Lung (tissue), 12 donors: ENCODE results near the gene DUSP7. TPM values are rescaled to one million over a fixed set of nuclear protein-coding genes. Genes with fewer than 3 reads are reported as not detected.

Experiments
- ATAC-seq: fragments of 200-7000 bp; cut with Tn5 transposase; one replicate; pipeline ENCODE4 v1.9.1; 2020; ENCODE audit warnings: moderate number of reproducible peaks; ENCODE audit not compliant: insufficient read depth, low FRiP score
- DNase-seq, 3 donors: peaks; one replicate each; pipeline ENCODE4 v3.0.0-alpha.2; 2013 to 2017
- H3K27ac ChIP-seq, 2 donors: one replicate each; pipeline ENCODE4 v1.5.1; 2013; ENCODE audit warnings: mild to moderate bottlenecking in 2 of 2, moderate library complexity in 2 of 2, control low read depth in 1 of 2, inconsistent platforms in 1 of 2, low read depth in 1 of 2, low read length in 1 of 2
- H3K27me3 ChIP-seq, 3 donors: one replicate each; pipeline ENCODE4 v1.5.1; 2013; ENCODE audit warnings: low read length in 2 of 3; ENCODE audit not compliant: control insufficient read depth in 3 of 3, insufficient read depth in 3 of 3
- H3K36me3 ChIP-seq, 4 donors: one replicate each; pipeline ENCODE4 v1.5.1; 2013; ENCODE audit warnings: low read length in 4 of 4, mild to moderate bottlenecking in 1 of 4, moderate library complexity in 1 of 4; ENCODE audit not compliant: control insufficient read depth in 4 of 4, insufficient read depth in 4 of 4
- H3K4me1 ChIP-seq, 5 donors: one replicate each; pipeline ENCODE4 v1.5.1; 2013; ENCODE audit warnings: low read length in 5 of 5, mild to moderate bottlenecking in 2 of 5, moderate library complexity in 1 of 5; ENCODE audit not compliant: control insufficient read depth in 5 of 5, insufficient read depth in 5 of 5
- H3K4me3 ChIP-seq: one replicate; pipeline ENCODE4 v1.5.1; 2013; ENCODE audit warnings: mild to moderate bottlenecking, control low read depth, moderate library complexity
- H3K9ac ChIP-seq, 2 donors: one replicate each; pipeline ENCODE4 v1.5.1; 2013; ENCODE audit warnings: low read length in 2 of 2, control low read depth in 1 of 2; ENCODE audit not compliant: insufficient read depth in 1 of 2
- H3K9me3 ChIP-seq, 4 donors: one replicate each; pipeline ENCODE4 v1.5.1; 2013; ENCODE audit warnings: low read length in 3 of 4, mild to moderate bottlenecking in 1 of 4, moderate library complexity in 1 of 4; ENCODE audit not compliant: control insufficient read depth in 4 of 4, insufficient read depth in 3 of 4
- WGBS, 2 donors: extraction: QIAGEN DNeasy Blood & Tissue Kit; methylation state at CpG; one replicate each; pipeline ENCODE4 v1.1.7; 2013; 5-methylcytosine and 5-hydroxymethylcytosine counted together
- polyA plus RNA-seq, 2 donors: library from polyadenylated mRNA; stranded (reverse); fragments of 200-250 nt; gene quantifications; one replicate each; pipeline ENCODE4 v1.2.1, GENCODE V29; 2013
- total RNA-seq, 2 donors: library from RNA; depleted of rRNA in 1 of 2; stranded (reverse); fragments of >200 nt in 1 of 2; gene quantifications; one replicate each; pipeline ENCODE4 v1.2.1, GENCODE V29; 2014 to 2021
- TF ChIP-seq, protein P1 (sequence below): IDR thresholded peaks from 2 replicates; pipeline ENCODE4 v1.5.1; 2012; ENCODE audit warnings: mild to moderate bottlenecking; ENCODE audit errors: control extremely low read depth, extremely low read depth
- donor health status: control.
- donor health status: control.
- donor health status: Bipolar disorder and iron deficiency.
- donor health status: healthy.
- donor health status: DM: yes; HTN: yes; CAD: no.

The DUSP7 gene
- total and polyA plus RNA-seq, 4 donors, result 10.2 to 36.2 (median 20.9) TPM

- ATAC-seq (no peak), DNase-seq (no peak)
- no peaks in the 10 kb centered on the region for H3K36me3 ChIP-seq
- no peaks in the 10 kb centered on the region for H3K27me3 ChIP-seq
- H3K9ac ChIP-seq, result no peak overlapping the region
- TF ChIP-seq, protein P1, sequence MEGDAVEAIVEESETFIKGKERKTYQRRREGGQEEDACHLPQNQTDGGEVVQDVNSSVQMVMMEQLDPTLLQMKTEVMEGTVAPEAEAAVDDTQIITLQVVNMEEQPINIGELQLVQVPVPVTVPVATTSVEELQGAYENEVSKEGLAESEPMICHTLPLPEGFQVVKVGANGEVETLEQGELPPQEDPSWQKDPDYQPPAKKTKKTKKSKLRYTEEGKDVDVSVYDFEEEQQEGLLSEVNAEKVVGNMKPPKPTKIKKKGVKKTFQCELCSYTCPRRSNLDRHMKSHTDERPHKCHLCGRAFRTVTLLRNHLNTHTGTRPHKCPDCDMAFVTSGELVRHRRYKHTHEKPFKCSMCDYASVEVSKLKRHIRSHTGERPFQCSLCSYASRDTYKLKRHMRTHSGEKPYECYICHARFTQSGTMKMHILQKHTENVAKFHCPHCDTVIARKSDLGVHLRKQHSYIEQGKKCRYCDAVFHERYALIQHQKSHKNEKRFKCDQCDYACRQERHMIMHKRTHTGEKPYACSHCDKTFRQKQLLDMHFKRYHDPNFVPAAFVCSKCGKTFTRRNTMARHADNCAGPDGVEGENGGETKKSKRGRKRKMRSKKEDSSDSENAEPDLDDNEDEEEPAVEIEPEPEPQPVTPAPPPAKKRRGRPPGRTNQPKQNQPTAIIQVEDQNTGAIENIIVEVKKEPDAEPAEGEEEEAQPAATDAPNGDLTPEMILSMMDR, result no peak
- 71 to 87% methylated on average over 5 of the region's 5 CpGs for WGBS, 2 donors
- peak overlapping the region in 1 of 2 donors; percentile 9 for H3K27ac ChIP-seq
- no peak overlapping the region for H3K4me3 ChIP-seq
- H3K9me3 ChIP-seq, result no peaks in the 10 kb centered on the region
- peaks cover 0 to 19% (median 8%) of the 10 kb centered on the region in 5 donors for H3K4me1 ChIP-seq
Observed at GRCh38 chr3:52072020-52072419, 15.6 kb upstream of the DUSP7 start.

GRCh38 chr3:52070724-52071621 is 14.6 kb upstream of the DUSP7 start:
- WGBS, 2 donors, result 32 to 40% methylated on average over 22 of the region's 22 CpGs
- Histone ChIP-seq H3K9ac (no peak overlapping the region), H3K36me3 (no peaks in the 10 kb centered on the region), H3K27ac (peak overlapping the region; percentile 76 to 87), H3K4me3 (no peak overlapping the region), H3K9me3 (no peaks in the 10 kb centered on the region), H3K4me1 (peaks cover 0 to 16% (median 0%) of the 10 kb centered on the region in 5 donors), H3K27me3 (no peaks in the 10 kb centered on the region)
- DNase-seq (peak in 1 of 3 donors; percentile 11), ATAC-seq (peak; percentile 15)
- TF ChIP-seq, protein P1, result no peak

DNA sequence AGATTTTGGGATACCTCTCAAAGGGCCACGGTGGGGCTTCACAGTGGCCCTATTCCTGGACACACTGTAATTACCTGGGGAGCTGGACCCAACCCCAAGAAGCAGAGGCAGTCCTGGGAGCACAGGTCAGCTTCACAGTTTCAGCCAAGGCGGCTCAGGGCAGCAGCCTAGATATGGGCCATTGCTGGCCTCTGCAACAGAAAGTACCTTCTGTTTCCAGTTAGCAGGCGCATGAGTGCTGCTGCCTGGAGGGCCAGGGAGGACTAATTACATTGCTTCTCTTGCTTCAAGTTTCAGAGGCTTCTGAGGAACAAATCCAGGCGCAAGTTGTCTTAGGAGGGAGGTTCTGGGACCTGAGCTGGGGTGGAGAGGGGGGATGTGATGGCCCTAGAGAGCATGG is 13.5 kb upstream of the DUSP7 start:
- Histone ChIP-seq H3K4me1 (peaks cover 0 to 22% (median 0%) of the 10 kb centered on the region in 5 donors), H3K9ac (no peak overlapping the region), H3K4me3 (no peak overlapping the region), H3K27ac (peak overlapping the region; percentile 76 to 87), H3K27me3 (no peaks in the 10 kb centered on the region), H3K36me3 (no peaks in the 10 kb centered on the region), H3K9me3 (no peaks in the 10 kb centered on the region)
- 96 to 100% methylated on average over 4 of the region's 4 CpGs for WGBS, 2 donors
- DNase-seq, result no peak
- TF ChIP-seq, protein P1, result no peak
- no peak for ATAC-seq
